Right kidney (tissue), 1 donor: ENCODE data around the gene EML4.
"Not testable (repeated sequence)": the region's sequence is repeated elsewhere in the genome, so short reads cannot be mapped to it uniquely, and the experiment has no call there.

ENCODE experiments used
- DNase-seq: peaks from one replicate; pipeline ENCODE4 v3.0.0-alpha.2; 2016

EML4 gene

GRCh38 chr2:42336361-42336965 lies 167.3 kb downstream of the EML4 start:
- DNase-seq: no peak

GRCh38 chr2:42337356-42337820 lies 168.2 kb downstream of the EML4 start:
- DNase-seq: no peak

GRCh38 chr2:42337846-42338566 lies 168.9 kb downstream of the EML4 start:
- DNase-seq: no peak

GRCh38 chr2:42338567-42339190 lies 169.5 kb downstream of the EML4 start:
- no peak for DNase-seq

- peak; percentile 30 for DNase-seq
Measured at GRCh38 chr2:42339191-42339912, 170.2 kb downstream of the EML4 start.

GRCh38 chr2:42340045-42340937 lies 171.1 kb downstream of the EML4 start:
- DNase-seq: peak; percentile 33

GRCh38 chr2:42340938-42341636 lies 171.9 kb downstream of the EML4 start:
- DNase-seq: no peak

- DNase-seq: no peak
Measured at GRCh38 chr2:42342061-42342794, 173.1 kb downstream of the EML4 start.

- no peak for DNase-seq
Measured at GRCh38 chr2:42342795-42343241, 173.7 kb downstream of the EML4 start.

GRCh38 chr2:42345986-42346385 lies 176.8 kb downstream of the EML4 start:
- no peak for DNase-seq

GRCh38 chr2:42346856-42347255 lies 177.7 kb downstream of the EML4 start:
- not testable (repeated sequence) for DNase-seq

GRCh38 chr2:42347518-42347917 lies 178.4 kb downstream of the EML4 start:
- DNase-seq: not testable (repeated sequence)

GRCh38 chr2:42348113-42348805 lies 179.1 kb downstream of the EML4 start:
- DNase-seq: no peak

GRCh38 chr2:42350434-42351063 lies 181.4 kb downstream of the EML4 start:
- no peak for DNase-seq

GRCh38 chr2:42351864-42352263 lies 182.7 kb downstream of the EML4 start:
- DNase-seq: no peak

GRCh38 chr2:42353792-42354429 lies 184.8 kb downstream of the EML4 start:
- no peak for DNase-seq

- DNase-seq: no peak
Measured at GRCh38 chr2:42359304-42359964, 190.3 kb downstream of the EML4 start.

GRCh38 chr2:42359965-42360483 lies 190.9 kb downstream of the EML4 start:
- DNase-seq: no peak
